ENCODE data around the gene SLC6A3. TPM values are rescaled to one million over a fixed set of nuclear protein-coding genes. Genes with fewer than 3 reads are reported as not detected.

The SLC6A3 gene
- total RNA-seq, 1 experiment from 2014 or later = 0.05 TPM

DNA sequence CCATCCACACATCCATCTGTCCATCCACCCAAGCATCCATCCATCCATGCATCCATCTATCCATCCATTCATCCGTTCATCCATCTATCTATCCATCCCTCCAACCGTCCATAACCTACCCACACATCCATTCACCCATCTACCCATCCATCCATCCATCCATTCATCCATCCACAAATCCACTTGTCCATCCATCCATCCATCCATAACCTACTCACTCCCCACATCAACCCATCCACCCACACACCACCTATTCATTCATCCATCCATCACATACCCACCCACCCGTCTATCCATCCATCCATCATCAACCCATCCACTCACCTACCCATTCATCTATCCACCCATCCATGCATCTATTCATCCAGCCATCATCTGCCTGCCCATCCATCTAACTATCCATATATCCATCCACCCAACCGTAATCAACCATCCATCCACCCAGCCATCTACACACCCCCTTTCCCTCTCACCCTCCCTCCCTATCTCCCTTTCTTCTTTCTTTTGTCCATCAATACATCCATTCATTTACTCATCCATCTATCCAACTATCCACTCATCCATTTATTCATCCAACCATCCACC lies 56.8 kb downstream of the SLC6A3 start:
- no TSS peak for BruUV-seq (replicated peaks)
- intact Hi-C loops (cut with micrococcal nuclease; ENCODE audit: unreplicated experiment) (no loop called here), in situ Hi-C loops (cut with HindIII; ENCODE audit: low pct_unique_long_range_greater_than_20kb, low sequenced_read_pairs) (no loop called here)
- Histone ChIP-seq H3K27me3 (ENCODE audit: control insufficient read depth, insufficient read depth, low read length) (peaks cover 11% of the 10 kb centered on the region), H3K27ac (ENCODE audit: low read length) (no peak overlapping the region), H3K9me3 (ENCODE audit: control insufficient read depth, insufficient read depth, low read depth, low read length) (no peaks in the 10 kb centered on the region), H3K36me3 (ENCODE audit: control insufficient read depth, insufficient read depth, low read length) (no peaks in the 10 kb centered on the region), H3K4me3 (ENCODE audit: low read depth in 2 of 2, low read length in 2 of 2) (no peak overlapping the region), H3K4me1 (ENCODE audit: control insufficient read depth, insufficient read depth, low read length) (peaks cover 3% of the 10 kb centered on the region)
- DNase-seq (ENCODE audit: low read depth, low spot score) (no peak), ATAC-seq (no peak)
- ChIA-PET POLR2A (no interaction called here), CTCF (no interaction called here)
- no peak for TF ChIP-seq REST (IDR thresholded peaks at IDR 0.05; ENCODE audit: insufficient read depth in 1 of 2, low read depth in 2 of 2, low read length in 1 of 2)
- TF ChIP-seq, protein P1, sequence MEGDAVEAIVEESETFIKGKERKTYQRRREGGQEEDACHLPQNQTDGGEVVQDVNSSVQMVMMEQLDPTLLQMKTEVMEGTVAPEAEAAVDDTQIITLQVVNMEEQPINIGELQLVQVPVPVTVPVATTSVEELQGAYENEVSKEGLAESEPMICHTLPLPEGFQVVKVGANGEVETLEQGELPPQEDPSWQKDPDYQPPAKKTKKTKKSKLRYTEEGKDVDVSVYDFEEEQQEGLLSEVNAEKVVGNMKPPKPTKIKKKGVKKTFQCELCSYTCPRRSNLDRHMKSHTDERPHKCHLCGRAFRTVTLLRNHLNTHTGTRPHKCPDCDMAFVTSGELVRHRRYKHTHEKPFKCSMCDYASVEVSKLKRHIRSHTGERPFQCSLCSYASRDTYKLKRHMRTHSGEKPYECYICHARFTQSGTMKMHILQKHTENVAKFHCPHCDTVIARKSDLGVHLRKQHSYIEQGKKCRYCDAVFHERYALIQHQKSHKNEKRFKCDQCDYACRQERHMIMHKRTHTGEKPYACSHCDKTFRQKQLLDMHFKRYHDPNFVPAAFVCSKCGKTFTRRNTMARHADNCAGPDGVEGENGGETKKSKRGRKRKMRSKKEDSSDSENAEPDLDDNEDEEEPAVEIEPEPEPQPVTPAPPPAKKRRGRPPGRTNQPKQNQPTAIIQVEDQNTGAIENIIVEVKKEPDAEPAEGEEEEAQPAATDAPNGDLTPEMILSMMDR (IDR thresholded peaks at IDR 0.05) = no peak
- no peak for TF ChIP-seq TCF7L2 (IDR thresholded peaks at IDR 0.05; ENCODE audit: low read depth, low read length)
- no peak for TF ChIP-seq SIN3A (IDR thresholded peaks at IDR 0.05; ENCODE audit: borderline replicate concordance, insufficient read depth, low read depth, low read length)
- TF ChIP-seq POLR2AphosphoS5 (IDR thresholded peaks at IDR 0.05; ENCODE audit: low read depth, low read length) = no peak

DNA sequence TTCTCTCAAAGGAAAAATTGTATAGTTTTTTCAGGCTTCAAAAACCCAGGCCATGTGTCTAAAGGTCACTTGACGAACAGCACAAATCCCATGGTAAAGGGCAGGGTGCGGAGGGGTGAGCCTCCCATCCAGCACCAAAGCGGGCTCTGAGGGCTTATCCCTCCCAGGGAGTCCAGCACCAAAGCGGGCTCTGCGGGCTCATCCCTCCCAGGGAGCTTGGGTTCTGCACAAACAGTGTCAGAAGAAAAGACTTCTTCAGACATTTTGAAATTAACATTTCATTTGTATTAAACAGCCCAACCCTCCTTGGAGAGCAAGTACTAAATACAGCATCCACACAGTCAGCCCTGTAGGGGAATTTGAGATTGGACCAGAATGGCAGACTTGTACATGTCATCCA lies 57.4 kb downstream of the SLC6A3 start:
- TF ChIP-seq TCF7L2 (IDR thresholded peaks at IDR 0.05; ENCODE audit: low read depth, low read length) = no peak
- TF ChIP-seq, protein P1 (IDR thresholded peaks at IDR 0.05) = no peak
- no peak for TF ChIP-seq SIN3A (IDR thresholded peaks at IDR 0.05; ENCODE audit: borderline replicate concordance, insufficient read depth, low read depth, low read length)
- TF ChIP-seq REST (IDR thresholded peaks at IDR 0.05; ENCODE audit: insufficient read depth in 1 of 2, low read depth in 2 of 2, low read length in 1 of 2) = no peak
- TF ChIP-seq POLR2AphosphoS5 (IDR thresholded peaks at IDR 0.05; ENCODE audit: low read depth, low read length) = no peak
- Histone ChIP-seq H3K27ac (ENCODE audit: low read length) (no peak overlapping the region), H3K27me3 (ENCODE audit: control insufficient read depth, insufficient read depth, low read length) (peaks cover 8% of the 10 kb centered on the region), H3K4me1 (ENCODE audit: control insufficient read depth, insufficient read depth, low read length) (peaks cover 3% of the 10 kb centered on the region), H3K4me3 (ENCODE audit: low read depth in 2 of 2, low read length in 2 of 2) (no peak overlapping the region), H3K9me3 (ENCODE audit: control insufficient read depth, insufficient read depth, low read depth, low read length) (no peaks in the 10 kb centered on the region), H3K36me3 (ENCODE audit: control insufficient read depth, insufficient read depth, low read length) (no peaks in the 10 kb centered on the region)
- ChIA-PET CTCF (no interaction called here), POLR2A (no interaction called here)
- no TSS peak for BruUV-seq (replicated peaks)
- no peak for ATAC-seq
- intact Hi-C loops (cut with micrococcal nuclease; ENCODE audit: unreplicated experiment) (no loop called here), in situ Hi-C loops (cut with HindIII; ENCODE audit: low pct_unique_long_range_greater_than_20kb, low sequenced_read_pairs) (no loop called here)
- no peak for DNase-seq (ENCODE audit: low read depth, low spot score)

Data from Panc1 (cell line).